Activated T-cell treated with anti-CD3 and anti-CD28 coated beads for 48 hours (primary cell): ENCODE results near the gene ACADVL.
"Not testable (repeated sequence)": the region's sequence is repeated elsewhere in the genome, so short reads cannot be mapped to it uniquely, and the experiment has no call there.

Source experiments
- DNase-seq: peaks from one replicate; pipeline ENCODE4 v3.0.0-alpha.2; 2020; ENCODE audit warnings: low read depth

Gene ACADVL

GRCh38 chr17:7219812-7220592, at the start of gene ACADVL, which contains the start of gene DLG4:
Gene ACADVL, plus strand, starts transcription at chr17:7219938. Its CDS starts 47 bp downstream, at chr17:7219985.
Gene DLG4, minus strand, starts transcription at chr17:7219836.
- peak; percentile 83 for DNase-seq

DNA sequence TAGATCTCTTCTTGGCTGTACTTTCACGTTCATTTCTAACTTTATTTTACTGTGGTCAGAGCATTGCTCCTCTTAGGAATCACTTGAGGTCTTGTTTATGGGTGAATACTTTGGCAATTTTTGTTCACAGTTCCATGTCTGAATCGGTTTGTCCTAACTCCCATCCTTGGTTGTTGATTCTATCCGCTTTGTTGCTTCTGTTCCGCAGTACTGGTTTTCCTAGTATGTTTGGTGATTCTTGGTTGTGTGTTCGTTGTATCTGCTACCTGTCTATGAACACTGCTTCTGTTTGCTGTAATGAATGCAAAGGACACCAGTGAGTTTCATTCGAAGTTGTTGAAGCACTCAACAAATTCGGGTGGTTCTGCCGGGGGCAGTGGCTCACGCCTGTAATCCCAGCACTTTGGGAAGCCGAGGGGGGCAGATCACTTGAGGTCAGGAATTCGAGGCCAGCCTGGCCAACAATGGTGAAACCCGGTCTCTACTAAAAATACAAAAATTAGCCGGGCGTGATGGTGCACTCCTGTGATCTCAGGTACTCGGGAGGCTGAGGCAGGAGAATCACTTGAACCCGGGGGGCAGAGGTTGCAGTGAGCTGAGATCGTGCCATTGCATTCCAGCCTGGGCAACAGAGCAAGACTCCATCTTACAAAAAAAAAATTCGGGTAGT, 47.1 kb upstream of the ACADVL start:
- not testable (repeated sequence) for DNase-seq

DNA sequence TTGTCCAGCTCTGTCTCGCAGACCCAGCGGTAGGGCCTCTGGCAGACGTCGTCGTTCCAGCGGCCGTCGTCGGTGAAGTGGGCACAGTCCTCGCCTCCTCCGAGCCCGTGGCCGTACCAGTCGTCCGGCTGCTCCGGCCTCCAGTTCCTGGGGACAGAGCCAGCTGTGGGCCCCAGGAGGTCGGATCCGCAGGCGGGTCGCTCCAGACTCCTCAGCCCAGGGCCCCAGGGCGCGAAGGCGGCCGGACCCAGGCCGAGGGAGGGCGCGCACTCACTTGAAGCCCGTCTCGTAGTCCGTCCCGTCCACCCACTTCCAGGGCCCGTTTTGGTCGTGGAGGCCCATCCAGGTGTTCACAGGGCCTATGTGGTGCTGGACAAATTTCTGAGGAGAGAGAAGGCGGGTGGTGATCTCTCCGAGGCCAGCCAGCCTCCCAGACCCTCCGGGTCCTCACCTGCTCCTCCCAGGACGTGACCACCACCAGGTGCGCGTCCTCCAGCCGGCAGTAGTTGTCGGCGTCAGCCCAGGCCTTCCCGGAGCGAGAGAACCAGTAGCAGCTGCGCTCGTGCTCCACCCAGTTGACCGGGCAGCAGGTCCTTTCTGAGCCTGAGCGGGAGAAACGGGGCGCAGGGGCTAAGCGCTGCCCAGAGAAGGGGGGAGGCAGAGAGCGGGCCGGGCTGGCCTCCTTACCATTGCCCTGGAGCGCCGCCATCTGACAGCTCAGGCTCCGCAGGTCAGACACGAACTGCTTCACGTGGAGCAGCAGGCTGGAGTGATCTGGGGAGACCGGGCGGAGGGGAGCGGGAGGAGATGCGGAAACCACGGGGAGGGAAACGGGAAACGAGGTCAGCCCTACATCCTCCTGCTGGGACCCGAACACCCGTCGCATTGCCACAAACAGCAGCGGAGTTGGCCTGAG, 45.8 kb upstream of the ACADVL start:
- peak; percentile 37 for DNase-seq

- DNase-seq = no peak
Measured at GRCh38 chr17:7174603-7175326, 45.0 kb upstream of the ACADVL start.

- DNase-seq = no peak
Measured at GRCh38 chr17:7175330-7175733, 44.4 kb upstream of the ACADVL start.

- DNase-seq = no peak
Measured at GRCh38 chr17:7176107-7176840, 43.5 kb upstream of the ACADVL start.

DNA sequence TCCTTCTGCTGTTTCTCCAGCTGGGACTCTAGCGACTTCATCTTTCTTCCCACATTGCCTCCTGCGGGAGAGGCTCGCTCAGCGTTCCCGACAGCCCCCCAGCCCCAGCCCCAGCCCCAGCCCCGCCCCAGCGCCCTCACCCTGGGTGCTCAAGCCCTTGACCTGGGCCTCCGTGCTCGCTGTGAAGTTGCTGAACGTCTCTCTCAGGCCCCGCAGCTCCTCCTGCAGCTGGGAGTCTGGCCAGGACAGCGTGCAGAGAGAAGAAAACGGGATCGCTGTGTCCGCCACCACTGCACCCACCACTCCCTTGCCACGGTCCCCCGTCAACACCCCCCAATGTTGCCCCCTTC, 42.9 kb upstream of the ACADVL start:
- DNase-seq = no peak

DNA sequence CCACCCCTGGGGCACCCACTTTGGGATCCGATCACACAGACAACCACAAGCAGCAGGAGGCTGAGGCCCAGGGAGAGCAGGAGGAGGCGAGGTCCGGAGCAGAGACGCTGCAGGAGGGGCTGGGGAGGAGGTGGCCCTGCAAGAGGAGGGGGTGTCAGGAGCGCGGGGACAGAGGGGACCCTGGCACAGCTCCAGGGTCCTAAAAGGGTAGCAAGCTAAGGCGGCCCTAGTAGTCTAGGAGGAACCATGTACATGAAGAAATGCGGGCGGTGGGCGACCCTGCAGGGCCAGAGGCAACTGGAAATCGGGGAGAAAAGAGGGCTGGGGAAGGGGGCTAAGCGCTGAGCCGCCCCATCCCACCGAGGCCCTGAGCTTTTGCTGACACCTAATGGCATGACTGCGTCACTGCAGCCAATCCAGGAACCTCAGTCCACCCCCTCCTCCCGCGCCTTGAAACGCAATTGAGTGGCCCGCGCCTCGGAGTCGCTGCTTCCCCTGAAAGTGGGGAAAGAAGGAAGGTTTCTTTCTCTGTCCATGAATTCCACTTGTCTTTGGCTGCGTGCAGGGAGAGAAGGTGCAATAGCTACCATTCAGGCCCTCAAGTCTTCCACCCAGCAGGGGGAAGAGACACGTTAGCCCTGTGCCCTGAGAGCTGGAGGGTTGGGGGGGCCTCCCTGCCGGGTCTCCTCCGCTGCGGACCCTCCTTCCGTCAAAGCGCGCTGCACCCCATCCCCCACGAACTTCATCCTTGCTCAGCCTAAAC, 42.4 kb upstream of the ACADVL start:
- peak; percentile 57 for DNase-seq

DNA sequence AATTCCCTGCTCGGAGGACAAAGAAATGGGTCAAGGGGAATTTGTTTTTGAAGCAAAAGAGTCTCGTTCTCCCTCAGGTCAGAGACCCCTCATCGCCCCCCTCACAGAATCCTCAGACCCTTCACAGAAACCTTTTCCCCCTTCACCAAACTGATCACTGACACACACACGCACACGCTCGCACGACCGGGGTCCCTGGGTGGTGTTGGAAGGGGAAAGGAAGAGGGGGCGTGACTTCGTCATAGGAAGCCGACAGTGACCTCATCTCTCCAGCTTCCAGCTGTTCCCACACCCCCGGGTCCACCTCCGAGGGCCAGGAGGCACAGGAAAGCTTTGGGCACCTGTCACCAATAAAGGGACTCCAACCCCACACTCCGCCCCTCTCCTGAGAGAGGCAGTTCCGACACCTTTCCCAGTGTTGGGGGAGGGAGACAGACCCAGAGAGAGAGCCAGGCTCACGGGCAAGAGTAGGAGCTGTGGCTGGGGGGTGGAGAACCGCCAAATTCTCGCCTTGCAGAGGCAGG, 41.7 kb upstream of the ACADVL start:
- DNase-seq = no peak

DNA sequence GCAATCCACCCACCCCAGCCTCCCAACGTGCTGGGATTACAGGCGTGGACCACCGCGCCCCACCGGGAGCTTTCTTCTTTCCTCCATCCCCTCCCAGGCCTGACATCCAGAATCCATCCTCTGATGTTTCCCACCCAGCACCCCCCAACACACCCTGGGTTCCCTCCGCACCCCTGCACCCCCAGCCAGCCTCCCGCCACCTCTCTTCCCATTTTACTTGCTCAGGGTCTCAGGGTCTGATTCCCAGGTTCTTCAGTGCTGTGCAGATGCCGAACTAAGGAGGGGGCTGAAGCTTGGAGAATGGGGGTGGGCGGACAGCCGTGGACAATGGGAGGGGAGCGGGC, 40.8 kb upstream of the ACADVL start:
- no peak for DNase-seq

GRCh38 chr17:7179317-7180254, 40.2 kb upstream of the ACADVL start, which contains the start of gene ASGR1:
Gene ASGR1, minus strand, starts transcription at chr17:7179370. Its CDS starts 807 bp downstream, at chr17:7178563.
- DNase-seq = no peak

DNA sequence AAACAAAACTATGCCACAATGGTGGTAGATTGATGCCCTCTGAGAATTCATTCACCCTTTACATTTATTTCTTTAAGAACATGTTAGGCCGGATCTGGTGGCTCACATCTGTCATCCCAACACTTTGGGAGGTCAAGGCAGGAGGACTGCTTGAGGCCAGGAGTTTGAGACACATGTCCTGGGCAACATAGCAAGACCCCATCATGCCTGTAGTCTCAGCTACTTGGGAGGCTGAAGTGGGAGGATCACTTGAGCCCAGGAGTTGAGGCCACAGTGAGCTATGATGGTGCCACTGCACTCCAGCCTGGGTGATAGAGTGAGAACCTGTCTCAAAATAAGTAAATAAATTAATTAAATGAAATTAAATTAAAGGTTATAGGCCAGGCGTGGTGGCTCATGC, 37.6 kb upstream of the ACADVL start:
- not testable (repeated sequence) for DNase-seq

GRCh38 chr17:7183433-7184090, 36.2 kb upstream of the ACADVL start:
- no peak for DNase-seq

DNA sequence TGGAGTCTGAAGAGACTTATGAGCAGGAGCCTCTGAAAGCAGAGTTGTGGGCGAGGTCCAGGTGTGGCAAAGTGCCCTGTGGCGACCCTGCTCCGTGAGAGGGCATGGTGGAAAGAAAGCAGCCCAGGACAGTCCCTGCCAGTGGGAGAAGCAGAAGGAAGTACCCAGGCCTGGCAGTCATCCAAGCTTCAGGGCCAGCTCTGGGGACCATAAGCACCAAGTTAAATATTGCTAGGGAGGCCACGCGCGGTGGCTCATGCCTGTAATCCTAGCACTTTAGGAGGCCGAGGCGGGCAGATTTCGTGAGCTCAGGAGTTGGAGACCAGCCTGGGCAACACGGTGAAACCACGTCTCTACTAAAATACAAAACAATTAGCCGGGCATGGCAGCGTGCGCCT, 35.6 kb upstream of the ACADVL start:
- no peak for DNase-seq

DNA sequence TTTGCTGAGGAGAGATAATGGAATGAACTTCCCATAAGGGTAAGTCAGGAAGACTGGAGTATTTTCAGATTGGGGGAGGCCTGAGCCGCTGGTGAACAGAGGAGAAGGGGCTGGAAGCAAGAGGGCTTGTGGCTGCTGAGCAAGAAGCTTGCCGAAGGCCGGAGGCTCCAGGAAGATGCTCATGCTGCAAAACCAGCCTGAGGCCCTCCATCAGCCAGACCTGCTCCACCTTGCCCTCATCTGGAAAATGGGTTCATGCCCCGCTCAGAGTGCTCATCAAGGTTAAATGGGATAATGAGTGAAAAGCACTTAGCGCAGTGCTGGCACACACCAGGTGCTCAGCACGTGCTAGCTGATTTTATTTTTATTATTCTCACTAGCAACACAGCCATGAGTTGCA, 35.1 kb upstream of the ACADVL start:
- DNase-seq = no peak

- DNase-seq = no peak
Measured at GRCh38 chr17:7186241-7186640, 33.5 kb upstream of the ACADVL start.

DNA sequence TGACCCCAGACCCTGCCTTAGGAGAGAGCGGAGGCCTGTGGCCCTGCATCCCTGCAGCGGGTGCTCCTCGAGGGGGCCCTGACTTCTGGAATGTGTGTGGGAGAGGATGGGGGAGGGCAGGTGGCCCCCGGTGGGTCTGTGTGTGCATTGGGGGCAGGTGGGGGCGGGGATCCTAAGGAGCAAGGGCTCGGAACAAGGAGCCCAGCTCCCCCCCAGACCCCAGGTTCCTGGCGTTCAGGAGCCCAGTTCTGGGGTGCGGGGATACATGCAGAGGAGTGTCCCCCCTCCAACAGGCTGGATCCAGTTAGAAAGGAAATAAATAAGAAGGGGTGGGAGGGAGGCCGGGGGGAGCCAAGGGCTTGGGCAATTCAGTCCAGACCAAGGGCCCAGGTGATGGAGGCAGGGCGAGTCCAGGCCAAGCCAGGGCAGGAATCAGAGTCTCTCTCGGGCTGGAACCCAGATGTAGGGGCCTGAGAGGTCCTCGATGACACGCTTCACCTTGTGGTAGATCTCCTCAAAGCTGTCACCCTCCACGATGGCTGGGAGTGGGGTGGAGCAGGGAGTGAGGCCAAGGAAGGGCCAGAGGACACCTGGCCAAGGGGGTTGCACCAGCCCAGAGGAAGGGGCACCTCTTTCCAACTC, 29.3 kb upstream of the ACADVL start:
- DNase-seq = no peak

DNA sequence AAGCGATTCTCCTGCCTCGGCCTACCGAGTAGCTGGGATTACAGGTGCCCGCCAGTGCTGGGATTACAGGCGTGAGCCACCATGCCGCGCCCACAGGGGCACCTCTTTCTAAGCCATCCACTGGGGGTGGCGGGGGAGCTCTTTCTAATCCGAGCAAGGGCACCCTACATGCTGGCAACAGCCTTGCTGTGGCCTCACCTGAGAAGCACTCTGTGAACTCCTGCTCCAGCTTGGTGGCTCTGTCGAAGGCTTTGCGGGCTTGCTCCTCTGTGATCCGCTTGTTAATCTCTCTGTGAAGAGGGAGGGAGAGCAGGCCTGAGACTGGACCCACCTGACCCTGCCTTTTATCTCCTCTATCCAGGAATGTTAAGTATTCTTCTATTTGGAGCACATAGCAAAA, 28.7 kb upstream of the ACADVL start:
- no peak for DNase-seq
